ENCODE measurements around the gene COQ5.

DNA sequence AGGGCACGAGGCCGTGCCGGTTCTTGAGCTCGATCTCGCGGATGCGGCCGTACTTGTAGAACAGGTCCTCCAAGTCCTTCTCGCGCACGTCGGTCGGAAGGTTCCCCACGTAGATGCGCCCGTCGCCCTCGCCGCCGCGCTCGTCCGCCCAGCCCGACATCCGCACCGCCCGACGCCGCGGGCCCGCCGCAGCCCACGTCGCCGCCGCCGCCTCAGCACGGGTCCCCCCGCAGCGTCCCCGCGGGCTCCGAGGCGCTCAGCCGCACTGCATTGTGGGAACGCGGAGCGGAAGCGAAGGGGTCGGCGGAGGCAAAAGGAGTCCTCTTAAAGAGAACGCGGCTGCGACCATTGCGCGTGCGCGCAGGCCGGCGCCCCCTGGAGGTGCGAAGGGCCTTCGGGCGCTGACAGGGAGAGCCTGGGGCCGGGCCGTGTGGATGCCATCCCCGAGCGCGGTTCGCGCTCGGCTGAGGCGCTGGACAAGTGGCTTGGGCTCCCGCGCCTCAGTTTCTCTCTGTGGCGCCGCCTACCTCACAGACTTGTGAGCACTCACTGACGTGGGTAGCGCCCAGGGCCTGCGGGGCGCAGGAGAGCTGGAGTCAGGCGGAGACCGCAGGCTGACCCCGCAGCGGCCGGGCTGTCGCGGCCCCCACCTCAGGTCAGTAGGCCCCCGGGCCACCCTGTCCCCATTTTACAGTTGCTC, 59.4 kb downstream of the COQ5 start, which contains the start of gene SRSF9:
- TF ChIP-seq, protein P1, sequence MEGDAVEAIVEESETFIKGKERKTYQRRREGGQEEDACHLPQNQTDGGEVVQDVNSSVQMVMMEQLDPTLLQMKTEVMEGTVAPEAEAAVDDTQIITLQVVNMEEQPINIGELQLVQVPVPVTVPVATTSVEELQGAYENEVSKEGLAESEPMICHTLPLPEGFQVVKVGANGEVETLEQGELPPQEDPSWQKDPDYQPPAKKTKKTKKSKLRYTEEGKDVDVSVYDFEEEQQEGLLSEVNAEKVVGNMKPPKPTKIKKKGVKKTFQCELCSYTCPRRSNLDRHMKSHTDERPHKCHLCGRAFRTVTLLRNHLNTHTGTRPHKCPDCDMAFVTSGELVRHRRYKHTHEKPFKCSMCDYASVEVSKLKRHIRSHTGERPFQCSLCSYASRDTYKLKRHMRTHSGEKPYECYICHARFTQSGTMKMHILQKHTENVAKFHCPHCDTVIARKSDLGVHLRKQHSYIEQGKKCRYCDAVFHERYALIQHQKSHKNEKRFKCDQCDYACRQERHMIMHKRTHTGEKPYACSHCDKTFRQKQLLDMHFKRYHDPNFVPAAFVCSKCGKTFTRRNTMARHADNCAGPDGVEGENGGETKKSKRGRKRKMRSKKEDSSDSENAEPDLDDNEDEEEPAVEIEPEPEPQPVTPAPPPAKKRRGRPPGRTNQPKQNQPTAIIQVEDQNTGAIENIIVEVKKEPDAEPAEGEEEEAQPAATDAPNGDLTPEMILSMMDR (IDR thresholded peaks at IDR 0.05): peak; percentile 81 to 95 (median 92)
- peak; percentile 76 for TF ChIP-seq POLR2A (IDR thresholded peaks at IDR 0.05)

Data from prostate gland (tissue), 2 donors.